ENCODE measurements around the gene EFCAB6. TPM values are rescaled to one million over a fixed set of nuclear protein-coding genes. Genes with fewer than 3 reads are reported as not detected.

Gene EFCAB6
- total and polyA plus RNA-seq, 4 donors: 1.7 to 15.4 (median 7.6) TPM

DNA sequence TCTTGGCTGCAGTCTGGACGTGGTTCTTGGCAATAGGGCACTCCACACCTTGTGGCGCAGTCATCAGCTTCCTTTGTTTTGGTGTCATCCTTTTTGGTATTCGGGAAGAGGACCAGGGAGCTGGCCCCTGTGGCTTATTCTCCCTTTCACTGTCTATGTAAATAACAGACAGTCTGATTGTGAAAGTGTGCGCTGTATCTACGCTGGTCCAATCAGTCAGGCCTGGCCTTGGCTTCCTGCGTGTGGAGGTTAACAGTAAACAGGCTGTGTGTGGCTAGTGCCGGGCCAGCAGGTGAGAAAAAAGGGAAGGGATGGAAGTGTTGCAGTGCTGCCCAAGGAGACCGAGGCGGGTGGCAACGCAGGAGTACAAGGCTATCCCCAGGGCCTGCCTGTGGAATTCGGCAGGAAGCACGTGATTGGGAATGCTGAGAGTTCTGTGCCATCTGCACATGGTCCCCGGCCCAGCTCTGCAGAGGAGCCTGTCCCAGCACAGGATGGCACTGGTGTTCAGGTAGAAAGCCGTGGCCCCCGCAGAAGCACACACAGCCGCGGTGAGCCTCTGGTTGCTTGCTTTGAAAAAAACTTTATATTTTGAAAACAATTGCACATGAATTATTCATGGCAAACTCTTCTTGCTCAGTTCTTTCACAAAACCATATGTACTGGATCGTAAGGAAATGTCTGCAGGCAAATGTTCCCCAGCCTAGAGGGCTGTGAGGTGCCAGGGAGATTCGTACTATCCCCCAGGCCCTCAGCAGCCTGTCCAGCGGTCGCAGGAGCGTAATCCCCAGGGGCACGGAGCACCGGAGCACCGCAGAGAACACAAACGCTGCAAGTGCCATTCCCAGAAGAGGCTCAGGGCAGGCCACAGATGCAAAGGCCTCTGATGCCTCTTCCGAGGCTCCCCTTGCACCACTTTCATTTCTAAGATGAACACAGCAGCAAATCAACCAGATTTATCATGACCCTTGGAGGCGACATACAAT, 174.5 kb downstream of the EFCAB6 start:
- Histone ChIP-seq H3K4me1 (ENCODE audit: control insufficient read depth in 5 of 5, insufficient read depth in 5 of 5, low read length in 5 of 5) (no peaks in the 10 kb centered on the region), H3K4me3 (no peak overlapping the region), H3K9ac (ENCODE audit: insufficient read depth in 1 of 2, low read length in 2 of 2) (no peak overlapping the region), H3K27me3 (ENCODE audit: control insufficient read depth in 3 of 3, insufficient read depth in 3 of 3, low read length in 2 of 3) (no peaks in the 10 kb centered on the region), H3K27ac (ENCODE audit: low read depth in 1 of 2, low read length in 1 of 2) (no peak overlapping the region), H3K9me3 (ENCODE audit: control insufficient read depth in 4 of 4, insufficient read depth in 3 of 4, low read length in 3 of 4) (peaks cover 0 to 9% (median 1%) of the 10 kb centered on the region in 4 donors), H3K36me3 (ENCODE audit: control insufficient read depth in 4 of 4, insufficient read depth in 4 of 4, low read length in 4 of 4) (no peaks in the 10 kb centered on the region)
- ATAC-seq (ENCODE audit: insufficient read depth, low FRiP score) (no peak), DNase-seq (no peak)
- whole genome bisulfite sequencing, 2 donors: 87 to 88% methylated on average over 28 of the region's 28 CpGs
- TF ChIP-seq, protein P1, sequence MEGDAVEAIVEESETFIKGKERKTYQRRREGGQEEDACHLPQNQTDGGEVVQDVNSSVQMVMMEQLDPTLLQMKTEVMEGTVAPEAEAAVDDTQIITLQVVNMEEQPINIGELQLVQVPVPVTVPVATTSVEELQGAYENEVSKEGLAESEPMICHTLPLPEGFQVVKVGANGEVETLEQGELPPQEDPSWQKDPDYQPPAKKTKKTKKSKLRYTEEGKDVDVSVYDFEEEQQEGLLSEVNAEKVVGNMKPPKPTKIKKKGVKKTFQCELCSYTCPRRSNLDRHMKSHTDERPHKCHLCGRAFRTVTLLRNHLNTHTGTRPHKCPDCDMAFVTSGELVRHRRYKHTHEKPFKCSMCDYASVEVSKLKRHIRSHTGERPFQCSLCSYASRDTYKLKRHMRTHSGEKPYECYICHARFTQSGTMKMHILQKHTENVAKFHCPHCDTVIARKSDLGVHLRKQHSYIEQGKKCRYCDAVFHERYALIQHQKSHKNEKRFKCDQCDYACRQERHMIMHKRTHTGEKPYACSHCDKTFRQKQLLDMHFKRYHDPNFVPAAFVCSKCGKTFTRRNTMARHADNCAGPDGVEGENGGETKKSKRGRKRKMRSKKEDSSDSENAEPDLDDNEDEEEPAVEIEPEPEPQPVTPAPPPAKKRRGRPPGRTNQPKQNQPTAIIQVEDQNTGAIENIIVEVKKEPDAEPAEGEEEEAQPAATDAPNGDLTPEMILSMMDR (IDR thresholded peaks at IDR 0.05; ENCODE audit: control extremely low read depth, extremely low read depth): no peak

DNA sequence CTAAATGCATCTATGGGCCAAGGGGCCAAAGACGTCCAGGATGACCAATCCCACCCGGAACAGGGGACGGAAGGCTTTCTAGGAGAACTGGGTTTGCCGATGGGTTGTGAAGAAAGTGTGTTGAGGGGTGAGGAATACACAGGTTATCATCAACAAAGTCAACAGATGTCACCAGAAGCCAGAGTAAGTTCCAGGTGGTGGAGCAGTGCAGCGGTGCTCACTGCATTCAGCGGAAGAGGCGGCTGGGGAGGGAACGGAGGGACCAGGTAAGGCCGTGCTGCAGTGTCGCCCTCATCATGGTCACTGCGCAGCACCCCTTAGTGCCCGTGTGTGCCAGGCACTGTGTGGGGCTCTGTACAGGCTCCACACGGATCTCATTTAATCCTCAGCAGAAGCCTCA, 176.0 kb downstream of the EFCAB6 start:
- no peaks in the 10 kb centered on the region for H3K4me1 ChIP-seq (ENCODE audit: control insufficient read depth in 5 of 5, insufficient read depth in 5 of 5, low read length in 5 of 5)
- no peak for ATAC-seq (ENCODE audit: insufficient read depth, low FRiP score)
- H3K9me3 ChIP-seq (ENCODE audit: control insufficient read depth in 4 of 4, insufficient read depth in 3 of 4, low read length in 3 of 4): peaks cover 0 to 9% (median 1%) of the 10 kb centered on the region in 4 donors
- no peak overlapping the region for H3K27ac ChIP-seq (ENCODE audit: low read depth in 1 of 2, low read length in 1 of 2)
- H3K36me3 ChIP-seq (ENCODE audit: control insufficient read depth in 4 of 4, insufficient read depth in 4 of 4, low read length in 4 of 4): no peaks in the 10 kb centered on the region
- H3K27me3 ChIP-seq (ENCODE audit: control insufficient read depth in 3 of 3, insufficient read depth in 3 of 3, low read length in 2 of 3): no peaks in the 10 kb centered on the region
- WGBS, 2 donors: 93 to 95% methylated on average over 13 of the region's 13 CpGs
- no peak overlapping the region for H3K9ac ChIP-seq (ENCODE audit: insufficient read depth in 1 of 2, low read length in 2 of 2)
- H3K4me3 ChIP-seq: no peak overlapping the region
- no peak for DNase-seq
- TF ChIP-seq, protein P1 (IDR thresholded peaks at IDR 0.05; ENCODE audit: control extremely low read depth, extremely low read depth): no peak

DNA sequence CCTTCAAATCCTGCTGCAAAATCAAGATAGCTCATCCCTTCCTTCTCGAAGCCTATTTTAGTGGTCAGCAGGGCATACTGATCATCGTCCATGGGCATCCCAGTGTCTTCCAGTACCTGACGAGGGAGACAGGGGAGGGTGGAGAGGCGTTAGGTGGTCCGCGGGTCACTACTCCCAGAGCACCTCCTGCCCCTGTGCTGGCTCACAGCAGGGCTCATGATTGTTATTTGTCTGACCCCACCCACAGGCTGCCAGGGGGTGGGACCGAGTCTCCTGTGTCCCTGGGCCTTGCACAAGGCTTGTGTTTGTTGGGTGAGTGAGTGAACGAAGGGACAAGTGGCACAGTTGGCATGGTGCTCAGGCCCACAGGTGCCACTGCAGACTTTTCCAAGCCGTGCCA, 177.0 kb downstream of the EFCAB6 start:
- DNase-seq: no peak
- no peak overlapping the region for H3K27ac ChIP-seq (ENCODE audit: low read depth in 1 of 2, low read length in 1 of 2)
- no peak overlapping the region for H3K9ac ChIP-seq (ENCODE audit: insufficient read depth in 1 of 2, low read length in 2 of 2)
- peaks cover 0 to 6% (median under 1%) of the 10 kb centered on the region in 4 donors for H3K9me3 ChIP-seq (ENCODE audit: control insufficient read depth in 4 of 4, insufficient read depth in 3 of 4, low read length in 3 of 4)
- WGBS, 2 donors: 82 to 87% methylated on average over 9 of the region's 9 CpGs
- TF ChIP-seq, protein P1 (IDR thresholded peaks at IDR 0.05; ENCODE audit: control extremely low read depth, extremely low read depth): no peak
- H3K4me3 ChIP-seq: no peak overlapping the region
- H3K4me1 ChIP-seq (ENCODE audit: control insufficient read depth in 5 of 5, insufficient read depth in 5 of 5, low read length in 5 of 5): no peaks in the 10 kb centered on the region
- no peaks in the 10 kb centered on the region for H3K27me3 ChIP-seq (ENCODE audit: control insufficient read depth in 3 of 3, insufficient read depth in 3 of 3, low read length in 2 of 3)
- no peaks in the 10 kb centered on the region for H3K36me3 ChIP-seq (ENCODE audit: control insufficient read depth in 4 of 4, insufficient read depth in 4 of 4, low read length in 4 of 4)
- no peak for ATAC-seq (ENCODE audit: insufficient read depth, low FRiP score)
